BLaER1 treated with 17β-estradiol and CSF1 and Interleukin-3, amounts not matched to agents 10 nM and 100 nM (cell line): Measurements from ENCODE around the gene SHANK1.

Source experiments
- H3K27ac ChIP-seq, 11 experiments: shearing (Covaris generic); formaldehyde crosslinking; 2 replicates each; pipeline ENCODE4 v1.8.1; 2022
- H3K27me3 ChIP-seq, 11 experiments: shearing (Covaris generic); formaldehyde crosslinking; 2 replicates each; pipeline ENCODE4 v1.8.1; 2022
- H3K36me3 ChIP-seq, 11 experiments: shearing (Covaris generic); formaldehyde crosslinking; 2 replicates each; pipeline ENCODE4 v1.8.1; 2022
- H3K4me1 ChIP-seq, 10 experiments: shearing (Covaris generic); formaldehyde crosslinking; 2 replicates each; pipeline ENCODE4 v1.8.1; 2022
- H3K4me2 ChIP-seq, 11 experiments: shearing (Covaris generic); formaldehyde crosslinking; 2 replicates each; pipeline ENCODE4 v1.8.1; 2022
- H3K4me3 ChIP-seq, 10 experiments: shearing (Covaris generic); formaldehyde crosslinking; 2 replicates each; pipeline ENCODE4 v1.8.1; 2022
- H3K9ac ChIP-seq, 11 experiments: shearing (Covaris generic); formaldehyde crosslinking; 2 replicates each; pipeline ENCODE4 v1.8.1; 2022
- H3K9me3 ChIP-seq, 11 experiments: shearing (Covaris generic); formaldehyde crosslinking; replicated peaks in 1 of 11; 2 replicates each; pipeline ENCODE4 v1.8.1; 2022
- H4K20me1 ChIP-seq, 11 experiments: shearing (Covaris generic); formaldehyde crosslinking; 2 replicates each; pipeline ENCODE4 v1.8.1; 2022
- Cebpa-rat ChIP-seq, 11 experiments: shearing (Covaris generic); IDR thresholded peaks; 2 replicates each; pipeline ENCODE4 v1.8.1; 2022

Gene SHANK1

DNA sequence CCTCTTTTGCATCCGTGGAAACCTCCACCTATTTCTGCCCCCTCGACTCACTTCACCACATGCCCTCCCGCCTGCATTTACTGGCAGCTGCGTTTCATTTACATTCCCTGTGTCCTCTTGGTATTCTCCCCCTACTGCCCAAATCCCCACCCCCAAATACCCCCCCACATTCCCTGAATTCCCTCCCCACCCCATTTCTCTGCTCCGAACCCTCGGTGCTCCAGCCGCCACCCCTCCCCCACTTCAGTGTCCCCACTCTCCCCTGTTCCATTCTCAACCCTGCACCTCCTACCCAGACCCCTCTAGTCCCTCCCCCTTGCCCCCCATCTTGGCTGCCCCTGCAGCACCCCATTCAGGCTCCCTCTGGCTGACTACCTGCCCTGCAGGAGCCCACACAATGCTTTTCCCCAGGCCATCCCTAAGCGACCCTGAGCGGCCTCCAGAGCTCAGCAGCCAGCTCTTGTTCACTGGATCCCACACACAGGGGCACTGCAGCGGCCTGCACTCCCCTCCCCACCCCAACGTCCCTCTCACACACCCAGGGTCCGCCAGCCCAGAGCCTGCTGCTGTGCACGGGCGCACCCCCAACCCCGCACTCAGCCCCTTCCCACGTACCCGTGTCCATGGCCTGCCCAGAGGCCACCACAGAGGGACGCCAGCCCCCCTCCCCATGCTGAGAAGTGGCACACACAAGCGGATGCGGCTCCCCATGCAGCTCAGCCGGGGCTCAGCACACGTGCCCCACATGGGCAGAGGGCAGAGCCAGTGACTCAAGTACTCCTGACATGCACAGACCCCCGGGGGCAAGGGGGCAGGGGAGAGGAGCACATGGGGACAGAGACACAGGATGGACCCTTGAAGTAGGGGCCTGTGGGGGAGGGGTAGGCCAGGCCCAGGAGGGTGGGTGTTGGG is 26.3 kb downstream of the SHANK1 start:
- TF ChIP-seq Cebpa-rat (IDR thresholded peaks at IDR 0.05) = no peak
- H3K4me2 ChIP-seq = no peak overlapping the region

DNA sequence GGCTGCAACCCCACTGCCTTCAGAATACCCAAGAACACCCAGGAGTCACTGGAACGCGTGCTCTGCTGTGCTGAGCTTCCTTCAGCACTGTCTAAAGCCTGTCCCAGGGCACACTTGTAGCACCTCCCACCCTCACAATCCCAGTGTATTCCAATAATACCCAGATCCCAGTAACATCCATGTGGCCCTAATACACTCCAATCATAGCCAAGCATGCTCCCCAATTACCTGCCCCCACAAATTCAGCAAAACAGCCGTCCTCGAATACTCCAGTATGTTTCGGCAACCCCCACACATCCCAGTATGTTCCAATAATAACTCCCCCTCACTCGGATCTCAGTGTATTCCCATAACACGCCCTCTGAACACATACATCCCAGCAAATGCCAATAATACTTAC is 29.2 kb downstream of the SHANK1 start:
- H3K27me3 ChIP-seq = peaks cover 10 to 20% (median 17%) of the 10 kb centered on the region in 11 experiments; a peak in 21 of 22 replicates

More for the DNA sequence above, 26.3 kb downstream of the SHANK1 start:
- Histone ChIP-seq H3K4me3 (no peak overlapping the region), H3K4me1 (peaks cover 6 to 14% (median 8%) of the 10 kb centered on the region in 10 experiments), H3K9ac (no peak overlapping the region), H3K27ac (no peak overlapping the region), H3K9me3 (no peaks in the 10 kb centered on the region), H3K27me3 (peaks cover 10 to 29% (median 23%) of the 10 kb centered on the region in 11 experiments), H3K36me3 (peaks cover 0 to 49% (median 8%) of the 10 kb centered on the region in 11 experiments; a peak in 12 of 22 replicates), H4K20me1 (peaks cover 39 to 96% (median 73%) of the 10 kb centered on the region in 11 experiments)

DNA sequence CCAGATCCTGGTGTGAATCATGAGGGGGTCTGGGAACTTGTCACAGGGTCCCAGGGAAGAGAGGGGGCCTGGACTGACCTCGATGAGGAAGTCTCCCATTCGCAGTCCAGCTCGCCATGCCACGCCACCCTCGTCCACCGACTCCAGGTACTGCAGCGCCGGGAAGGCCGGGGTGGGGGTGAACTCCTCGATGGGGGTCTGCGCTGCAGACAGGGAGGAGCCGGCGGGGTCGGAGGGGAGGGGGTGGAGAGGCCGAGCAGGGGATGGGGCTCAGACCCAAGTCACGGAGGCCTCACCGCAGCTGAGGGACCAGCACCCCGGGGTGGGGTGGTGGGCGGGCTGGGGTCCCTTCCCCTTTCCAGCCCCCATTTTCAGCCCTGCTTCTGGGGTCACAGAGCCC is 30.8 kb downstream of the SHANK1 start:
- H3K36me3 ChIP-seq = peaks cover 22 to 86% (median 48%) of the 10 kb centered on the region in 11 experiments; a peak in 20 of 22 replicates
- H3K9ac ChIP-seq = no peak overlapping the region
- H3K27me3 ChIP-seq = peaks cover 0 to 6% (median 4%) of the 10 kb centered on the region in 11 experiments; a peak in 12 of 22 replicates
- H4K20me1 ChIP-seq = peaks cover 22 to 72% (median 40%) of the 10 kb centered on the region in 11 experiments; a peak in 19 of 22 replicates
- no peaks in the 10 kb centered on the region for H3K4me1 ChIP-seq
- no peak overlapping the region for H3K4me2 ChIP-seq
- no peaks in the 10 kb centered on the region for H3K9me3 ChIP-seq
- H3K27ac ChIP-seq = no peak overlapping the region
- no peak for TF ChIP-seq Cebpa-rat (IDR thresholded peaks at IDR 0.05)
- no peak overlapping the region for H3K4me3 ChIP-seq

More for the DNA sequence above, 29.2 kb downstream of the SHANK1 start:
- H3K9ac ChIP-seq = no peak overlapping the region
- no peak for TF ChIP-seq Cebpa-rat (IDR thresholded peaks at IDR 0.05)
- H3K4me2 ChIP-seq = no peak overlapping the region
- H3K4me3 ChIP-seq = no peak overlapping the region
- peaks cover under 1 to 2% (median 1%) of the 10 kb centered on the region in 10 experiments for H3K4me1 ChIP-seq
- H3K27ac ChIP-seq = no peak overlapping the region
- H4K20me1 ChIP-seq = peaks cover 25 to 82% (median 53%) of the 10 kb centered on the region in 11 experiments; a peak in 21 of 22 replicates
- H3K36me3 ChIP-seq = peaks cover 14 to 69% (median 31%) of the 10 kb centered on the region in 11 experiments; a peak in 20 of 22 replicates
- no peaks in the 10 kb centered on the region for H3K9me3 ChIP-seq

DNA sequence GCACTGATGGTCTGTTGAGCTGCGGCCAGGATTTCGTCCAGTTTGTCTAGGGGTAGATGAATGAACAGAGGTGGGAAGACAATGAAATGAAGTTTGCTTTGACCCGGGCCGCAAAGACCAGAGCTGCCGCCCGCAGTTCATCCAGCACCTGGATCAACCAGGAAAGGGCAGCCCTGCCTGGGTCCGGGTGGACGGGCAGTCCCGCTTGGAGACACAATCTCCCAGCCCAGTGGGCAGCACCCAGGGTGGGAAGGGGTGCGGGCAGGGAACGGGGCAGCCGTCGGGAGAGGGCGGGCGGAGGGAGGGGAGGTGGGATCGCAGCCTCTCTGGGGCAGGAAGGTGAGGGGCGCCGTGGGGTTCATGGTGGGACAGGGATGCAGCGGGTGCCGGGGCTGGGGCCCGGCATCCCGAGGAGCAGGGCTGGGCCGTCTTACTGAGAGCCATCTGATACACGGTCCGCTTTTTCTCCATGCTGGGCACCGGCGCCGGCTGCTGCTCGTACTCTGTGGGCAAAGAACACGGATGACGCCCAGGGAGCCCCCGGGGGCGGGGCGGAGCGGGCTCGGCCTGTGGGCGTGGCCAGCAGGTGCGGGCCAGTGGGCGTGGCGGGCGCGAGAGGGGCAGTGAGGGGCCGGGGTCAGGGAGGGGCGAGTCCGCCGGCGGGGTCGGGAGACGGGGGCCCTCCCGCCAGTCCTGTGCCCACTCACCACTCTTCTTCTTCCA is 33.1 kb downstream of the SHANK1 start:
- Histone ChIP-seq H3K9ac (no peak overlapping the region), H3K9me3 (no peaks in the 10 kb centered on the region), H4K20me1 (peaks cover 15 to 50% (median 23%) of the 10 kb centered on the region in 11 experiments; a peak in 19 of 22 replicates), H3K4me2 (no peak overlapping the region), H3K4me3 (no peak overlapping the region), H3K36me3 (peaks cover 27 to 93% (median 60%) of the 10 kb centered on the region in 11 experiments; a peak in 20 of 22 replicates), H3K4me1 (no peaks in the 10 kb centered on the region), H3K27me3 (no peaks in the 10 kb centered on the region), H3K27ac (no peak overlapping the region)
- TF ChIP-seq Cebpa-rat (IDR thresholded peaks at IDR 0.05) = no peak

DNA sequence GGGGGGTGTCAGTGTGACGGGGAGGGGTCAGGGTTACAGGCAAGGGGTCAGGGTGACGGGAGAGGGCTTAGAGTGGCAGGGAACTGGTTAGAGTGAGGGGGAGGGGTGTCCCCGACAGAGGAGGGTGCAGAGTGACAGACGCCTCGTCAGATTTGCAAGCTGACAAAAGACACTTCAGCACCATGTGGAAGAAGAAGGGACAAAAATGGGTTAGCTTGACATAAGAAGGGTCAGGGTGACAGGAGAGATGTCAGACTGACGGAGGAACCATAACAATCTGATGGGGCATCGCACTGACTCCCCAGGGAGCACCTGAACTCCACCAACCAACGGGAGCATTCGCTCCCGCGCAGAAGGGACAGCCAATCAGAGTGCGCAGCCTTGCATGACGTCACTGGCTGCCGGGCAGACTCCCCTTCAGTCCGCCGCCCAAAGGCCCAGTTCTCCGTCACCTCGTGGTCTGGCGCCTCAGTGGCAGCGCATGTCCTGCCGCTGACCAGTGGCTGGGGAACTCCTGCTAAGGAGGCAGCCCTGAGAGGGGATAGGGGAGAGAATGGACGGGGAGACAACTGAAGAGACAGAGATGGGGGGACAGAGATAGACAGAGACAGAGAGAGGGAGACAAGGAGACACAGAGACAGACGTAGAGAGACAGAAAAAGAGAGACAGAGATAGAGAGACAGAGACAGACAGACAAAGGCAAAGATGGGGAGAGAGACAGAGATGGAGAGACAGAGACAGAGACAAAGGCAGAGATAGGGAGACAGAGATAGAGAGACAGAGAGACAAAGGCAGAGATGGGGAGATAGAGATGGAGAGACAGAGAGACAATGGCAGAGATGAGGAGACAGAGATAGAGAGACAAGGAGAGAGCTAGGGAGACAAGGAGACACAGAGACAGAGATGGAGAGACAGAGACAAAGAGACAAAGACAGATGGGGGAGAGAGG is 40.2 kb downstream of the SHANK1 start:
- no peaks in the 10 kb centered on the region for H3K27me3 ChIP-seq
- TF ChIP-seq Cebpa-rat (IDR thresholded peaks at IDR 0.05) = no peak
- peak overlapping the region; percentile 6 to 77 (median 60) for H3K4me2 ChIP-seq
- peaks cover 0 to 63% (median 51%) of the 10 kb centered on the region in 11 experiments; a peak in 16 of 22 replicates for H3K36me3 ChIP-seq
- peak overlapping the region in 1 of 11 experiments; percentile 6; a peak in 1 of 22 replicates for H3K9ac ChIP-seq
- H4K20me1 ChIP-seq = peaks cover 0 to 4% (median 0%) of the 10 kb centered on the region in 11 experiments; a peak in 3 of 22 replicates
- no peaks in the 10 kb centered on the region for H3K9me3 ChIP-seq
- H3K27ac ChIP-seq = peak overlapping the region in 5 of 11 experiments; percentile 31 to 50 (median 39); a peak in 5 of 22 replicates
- peaks cover 10 to 14% (median 14%) of the 10 kb centered on the region in 10 experiments; a peak in 18 of 20 replicates for H3K4me1 ChIP-seq
- no peak overlapping the region for H3K4me3 ChIP-seq

DNA sequence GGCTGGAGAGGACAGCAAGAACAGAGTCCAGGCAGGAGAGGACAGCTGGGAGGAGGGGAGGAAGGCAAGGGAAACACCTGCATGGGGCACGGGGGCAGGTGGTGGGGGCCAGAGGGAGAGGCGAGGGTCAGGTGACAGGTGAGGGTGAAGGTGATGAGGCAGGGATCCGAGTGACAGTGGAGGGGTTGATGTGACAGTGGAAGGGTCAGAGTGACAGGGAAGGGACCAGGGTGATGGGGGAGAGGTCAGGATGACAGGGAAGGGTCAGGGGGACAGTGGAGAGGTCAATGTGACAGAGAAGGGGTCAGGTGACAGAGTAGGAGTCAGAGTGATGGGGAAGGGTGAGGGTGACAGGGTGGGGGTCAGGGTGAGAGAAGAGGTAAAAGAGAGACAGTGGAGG is 41.3 kb downstream of the SHANK1 start:
- TF ChIP-seq Cebpa-rat (IDR thresholded peaks at IDR 0.05) = no peak
- no peaks in the 10 kb centered on the region for H3K9me3 ChIP-seq
- H3K27me3 ChIP-seq = no peaks in the 10 kb centered on the region
- no peak overlapping the region for H3K27ac ChIP-seq
- peaks cover 10 to 14% (median 14%) of the 10 kb centered on the region in 10 experiments; a peak in 18 of 20 replicates for H3K4me1 ChIP-seq
- H3K4me3 ChIP-seq = no peak overlapping the region
- H3K9ac ChIP-seq = no peak overlapping the region
- peaks cover 0 to 55% (median 40%) of the 10 kb centered on the region in 11 experiments; a peak in 16 of 22 replicates for H3K36me3 ChIP-seq
- peaks cover 0 to 7% (median 0%) of the 10 kb centered on the region in 11 experiments; a peak in 5 of 22 replicates for H4K20me1 ChIP-seq
- H3K4me2 ChIP-seq = no peak overlapping the region

DNA sequence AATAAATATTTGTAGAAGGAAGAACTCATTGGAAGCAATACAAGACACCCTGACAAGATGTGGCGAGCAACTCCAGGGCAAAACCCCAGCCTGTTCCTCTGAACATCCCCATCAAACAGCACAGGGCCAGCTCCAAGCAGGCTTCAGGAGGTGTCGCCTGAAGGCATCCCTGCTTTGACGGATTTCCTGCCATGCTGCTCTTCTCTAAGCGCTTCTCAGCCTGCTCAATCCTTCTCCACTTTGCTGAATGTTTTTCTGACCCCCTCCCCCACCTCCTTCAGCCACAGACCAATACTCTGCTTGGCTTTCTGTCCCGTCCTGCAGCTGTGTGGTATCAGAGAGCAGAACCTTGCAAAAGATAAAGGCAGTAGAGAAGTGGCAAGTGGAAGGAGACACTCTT is 42.0 kb downstream of the SHANK1 start:
- Histone ChIP-seq H3K27ac (no peak overlapping the region), H3K4me2 (no peak overlapping the region), H3K27me3 (no peaks in the 10 kb centered on the region), H3K4me1 (peaks cover 10 to 14% (median 14%) of the 10 kb centered on the region in 10 experiments; a peak in 18 of 20 replicates), H3K9ac (no peak overlapping the region), H3K9me3 (no peaks in the 10 kb centered on the region), H3K36me3 (peaks cover 0 to 48% (median 33%) of the 10 kb centered on the region in 11 experiments; a peak in 15 of 22 replicates), H4K20me1 (peaks cover 0 to 13% (median 0%) of the 10 kb centered on the region in 11 experiments; a peak in 6 of 22 replicates), H3K4me3 (no peak overlapping the region)
- no peak for TF ChIP-seq Cebpa-rat (IDR thresholded peaks at IDR 0.05)
